ENCODE results near the gene ETV5. TPM values are rescaled to one million over a fixed set of nuclear protein-coding genes. Genes with fewer than 3 reads are reported as not detected.

The ETV5 gene
- total RNA-seq, 6 experiments from 2014 or later, result 4.5 to 15.4 (median 8.2) TPM

GRCh38 chr3:186151077-186151971 is 42.4 kb upstream of the ETV5 start:
- ATAC-seq, result no peak
- WGBS (ENCODE audit: insufficient coverage, low coverage, low lambda C conversion rate, missing lambda C conversion rate), result 67% methylated on average over 7 of the region's 7 CpGs

GRCh38 chr3:186150041-186150830 is 41.3 kb upstream of the ETV5 start:
- no peak overlapping the region for H3K27ac ChIP-seq
- intact Hi-C loops (cut with DNase I), result no loop called here
- H3K27me3 ChIP-seq, result no peaks in the 10 kb centered on the region
- no peak overlapping the region for H3K4me3 ChIP-seq
- no peaks in the 10 kb centered on the region for H3K4me1 ChIP-seq
- ATAC-seq (no peak), DNase-seq (no peak)
- no peak for TF ChIP-seq POLR2A (IDR thresholded peaks at IDR 0.05)
- TF ChIP-seq CTCF (IDR thresholded peaks at IDR 0.05), result no peak
- no peaks in the 10 kb centered on the region for H3K36me3 ChIP-seq
- 67% methylated on average over 6 of the region's 11 CpGs for WGBS (ENCODE audit: insufficient coverage, low coverage, low lambda C conversion rate, missing lambda C conversion rate)
- no peaks in the 10 kb centered on the region for H3K9me3 ChIP-seq

More at GRCh38 chr3:186151077-186151971, 42.4 kb upstream of the ETV5 start:
- Histone ChIP-seq H3K4me1 (no peaks in the 10 kb centered on the region), H3K27ac (no peak overlapping the region), H3K9me3 (no peaks in the 10 kb centered on the region), H3K27me3 (no peaks in the 10 kb centered on the region), H3K4me3 (no peak overlapping the region), H3K36me3 (no peaks in the 10 kb centered on the region)
- intact Hi-C loops (cut with DNase I), result no loop called here
- TF ChIP-seq POLR2A (IDR thresholded peaks at IDR 0.05) (no peak), CTCF (IDR thresholded peaks at IDR 0.05) (no peak)
- no peak for DNase-seq

GRCh38 chr3:186149319-186149960 is 40.6 kb upstream of the ETV5 start:
- WGBS (ENCODE audit: insufficient coverage, low coverage, low lambda C conversion rate, missing lambda C conversion rate), result 60% methylated on average over 10 of the region's 15 CpGs
- Histone ChIP-seq H3K36me3 (no peaks in the 10 kb centered on the region), H3K9me3 (no peaks in the 10 kb centered on the region), H3K27ac (no peak overlapping the region), H3K4me3 (no peak overlapping the region), H3K27me3 (no peaks in the 10 kb centered on the region), H3K4me1 (no peaks in the 10 kb centered on the region)
- intact Hi-C loops (cut with DNase I), result no loop called here
- TF ChIP-seq CTCF (IDR thresholded peaks at IDR 0.05), result no peak
- TF ChIP-seq POLR2A (IDR thresholded peaks at IDR 0.05), result no peak
- ATAC-seq (no peak), DNase-seq (no peak)

GRCh38 chr3:186144257-186144656 is 35.4 kb upstream of the ETV5 start:
- Histone ChIP-seq H3K4me1 (no peaks in the 10 kb centered on the region), H3K9me3 (no peaks in the 10 kb centered on the region), H3K4me3 (no peak overlapping the region), H3K36me3 (no peaks in the 10 kb centered on the region), H3K27ac (no peak overlapping the region), H3K27me3 (no peaks in the 10 kb centered on the region)
- intact Hi-C loops (cut with DNase I), result no loop called here
- TF ChIP-seq POLR2A (IDR thresholded peaks at IDR 0.05) (no peak), CTCF (IDR thresholded peaks at IDR 0.05) (no peak)
- ATAC-seq (no peak), DNase-seq (no peak)
- WGBS (ENCODE audit: insufficient coverage, low coverage, low lambda C conversion rate, missing lambda C conversion rate), result 87% methylated on average over 4 of the region's 5 CpGs

All from right lobe of liver (tissue), 6 donors.